ENCODE measurements around the gene TULP4. TPM values are rescaled to one million over a fixed set of nuclear protein-coding genes. Genes with fewer than 3 reads are reported as not detected.

TULP4 gene
- total and polyA plus RNA-seq, 2 donors (not counting 1 experiment from before 2014, with no cell fraction given) = 16.8 to 88.2 TPM

GRCh38 chr6:158559895-158560835 lies 247.9 kb downstream of the TULP4 start, which contains the start of gene TMEM181:
TSS of gene TMEM181 (plus strand) at chr6:158560091. CDS start at chr6:158560225, 134 bp downstream.
- TF ChIP-seq CTCF (conservative IDR thresholded peaks at IDR 0.05 in 1 of 2, IDR thresholded peaks at IDR 0.05 in 1 of 2; ENCODE audit: low read depth in 1 of 2, low read length in 2 of 2) = no peak
- no peak for TF ChIP-seq EZH2 (IDR thresholded peaks at IDR 0.05; ENCODE audit: low read length, missing control alignments)
- no peaks in the 10 kb centered on the region for H3K27me3 ChIP-seq (ENCODE audit: control insufficient read depth, insufficient read depth, low read length)
- peak within 1 kb of the TSS; percentile 91 for H3K27ac ChIP-seq (ENCODE audit: insufficient read depth, low read length)
- H3K4me3 ChIP-seq (replicated peaks in 1 of 4; ENCODE audit: control extremely low read depth in 1 of 4, insufficient read depth in 1 of 4, low read depth in 3 of 4, low read length in 4 of 4) = peak within 1 kb of the TSS; percentile 73 to 84 (median 75)
- DNase-seq (ENCODE audit: low read depth in 2 of 2) = peak; percentile 82 to 83
- H2AFZ ChIP-seq (ENCODE audit: low read length) = peak within 1 kb of the TSS; percentile 96
- peaks cover 10% of the 10 kb centered on the region for H3K4me1 ChIP-seq (ENCODE audit: control insufficient read depth, extremely low read depth, insufficient read depth, low read length)
- no peaks in the 10 kb centered on the region for H3K9me3 ChIP-seq (ENCODE audit: control insufficient read depth, insufficient read depth, low read depth, low read length)
- H3K4me2 ChIP-seq (ENCODE audit: extremely low read depth, insufficient read depth, low read length) = peak within 1 kb of the TSS; percentile 93
- H3K36me3 ChIP-seq (ENCODE audit: control insufficient read depth, insufficient read depth, low read length) = no peaks in the 10 kb centered on the region
- H3K79me2 ChIP-seq (ENCODE audit: control insufficient read depth, insufficient read depth, low read length) = peaks cover 43% of the 10 kb centered on the region
- H4K20me1 ChIP-seq (ENCODE audit: control insufficient read depth, extremely low read depth, insufficient read depth, low read length) = peaks cover 8% of the 10 kb centered on the region
- peak within 1 kb of the TSS; percentile 89 for H3K9ac ChIP-seq (ENCODE audit: insufficient read depth, low read length)

- Histone ChIP-seq H2AFZ (ENCODE audit: low read length) (peak overlapping the region; percentile 1), H3K36me3 (ENCODE audit: control insufficient read depth, insufficient read depth, low read length) (no peaks in the 10 kb centered on the region), H3K9ac (ENCODE audit: insufficient read depth, low read length) (peak overlapping the region; percentile 89), H3K79me2 (ENCODE audit: control insufficient read depth, insufficient read depth, low read length) (peaks cover 49% of the 10 kb centered on the region), H4K20me1 (ENCODE audit: control insufficient read depth, extremely low read depth, insufficient read depth, low read length) (peaks cover 9% of the 10 kb centered on the region), H3K27me3 (ENCODE audit: control insufficient read depth, insufficient read depth, low read length) (no peaks in the 10 kb centered on the region), H3K4me2 (ENCODE audit: extremely low read depth, insufficient read depth, low read length) (peak overlapping the region; percentile 93), H3K4me3 (replicated peaks in 1 of 4; ENCODE audit: control extremely low read depth in 1 of 4, insufficient read depth in 1 of 4, low read depth in 3 of 4, low read length in 4 of 4) (peak overlapping the region; percentile 73 to 84 (median 75)), H3K27ac (ENCODE audit: insufficient read depth, low read length) (peak overlapping the region; percentile 91), H3K4me1 (ENCODE audit: control insufficient read depth, extremely low read depth, insufficient read depth, low read length) (peaks cover 10% of the 10 kb centered on the region), H3K9me3 (ENCODE audit: control insufficient read depth, insufficient read depth, low read depth, low read length) (no peaks in the 10 kb centered on the region)
- DNase-seq (ENCODE audit: low read depth in 2 of 2) = peak; percentile 19 to 30
- TF ChIP-seq CTCF (conservative IDR thresholded peaks at IDR 0.05 in 1 of 2, IDR thresholded peaks at IDR 0.05 in 1 of 2; ENCODE audit: low read depth in 1 of 2, low read length in 2 of 2) (no peak), EZH2 (IDR thresholded peaks at IDR 0.05; ENCODE audit: low read length, missing control alignments) (no peak)
Measured at GRCh38 chr6:158560836-158561320, 248.6 kb downstream of the TULP4 start.

Other genes starting within 250 kb of the TULP4 start
- gene SERAC1, start 144.2 kb upstream of the TULP4 start, total RNA-seq = 33.6 and 37.7 TPM in 2 replicates
- gene SERAC1, start 144.2 kb upstream of the TULP4 start, polyA plus RNA-seq = 16.0 and 21.3 TPM in 2 replicates
- 7.2 and 10.7 TPM in 2 replicates for gene GTF2H5, start 144.1 kb upstream of the TULP4 start, total RNA-seq
- 24.7 and 32.5 TPM in 2 replicates for gene GTF2H5, start 144.1 kb upstream of the TULP4 start, polyA plus RNA-seq
- gene TMEM181, start 247.6 kb downstream of the TULP4 start, total RNA-seq = 36.0 and 37.2 TPM in 2 replicates
- gene TMEM181, start 247.6 kb downstream of the TULP4 start, polyA plus RNA-seq = 27.4 and 35.6 TPM in 2 replicates

Measured in fibroblast of lung (primary cell).